T-helper 9 cell (primary cell): ENCODE measurements around the gene SORD.
"Not testable (repeated sequence)": the region's sequence is repeated elsewhere in the genome, so short reads cannot be mapped to it uniquely, and the experiment has no call there.

ENCODE experiments used
- DNase-seq: peaks from one replicate; pipeline ENCODE4 v3.0.0-alpha.2; 2020

SORD gene

DNA sequence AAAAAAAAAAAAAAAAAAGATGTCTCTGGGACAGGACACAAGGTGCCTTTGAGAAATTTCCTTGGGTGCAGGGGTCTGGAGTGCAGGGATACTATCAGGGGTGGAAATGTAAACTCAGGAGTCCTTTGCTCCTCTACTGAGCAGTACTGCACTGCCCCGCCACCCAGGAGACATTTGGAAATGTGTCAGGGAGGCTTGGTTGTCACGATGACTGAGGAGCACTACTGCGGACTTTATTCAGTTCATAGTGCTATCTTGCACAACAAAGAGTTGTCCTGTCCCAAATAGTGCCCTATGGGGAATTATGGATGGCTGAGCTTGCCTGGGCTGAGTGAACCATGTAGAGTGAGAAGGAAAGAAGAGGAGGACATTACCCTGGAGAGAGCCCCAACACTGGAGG, 2.6 kb downstream of the SORD start:
- not testable (repeated sequence) for DNase-seq

DNA sequence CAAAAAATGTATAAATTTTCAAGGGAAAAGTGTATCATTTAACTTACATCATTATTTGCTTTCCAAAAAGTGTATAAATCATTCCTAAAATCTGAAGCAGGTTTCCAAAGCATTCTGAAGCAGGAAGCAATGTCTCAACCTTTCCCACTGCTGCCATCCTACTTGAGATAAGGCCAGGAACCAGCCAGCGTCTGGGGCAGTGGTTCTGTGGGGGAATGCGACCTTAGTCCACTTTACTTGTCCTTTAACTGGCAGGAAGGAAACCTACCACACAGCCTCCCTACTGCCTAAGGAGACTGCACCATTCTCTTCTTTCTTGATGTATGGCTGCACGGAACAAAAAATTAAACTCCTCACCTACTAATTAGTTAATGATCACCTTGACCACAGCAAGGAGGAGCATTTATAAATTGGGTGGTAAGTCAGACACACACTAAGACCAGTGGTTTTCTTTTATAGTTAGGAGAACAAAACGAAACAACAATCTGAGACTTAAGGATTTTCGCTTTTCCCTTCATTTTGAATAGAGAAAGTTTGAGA, 3.7 kb downstream of the SORD start:
- no peak for DNase-seq

DNA sequence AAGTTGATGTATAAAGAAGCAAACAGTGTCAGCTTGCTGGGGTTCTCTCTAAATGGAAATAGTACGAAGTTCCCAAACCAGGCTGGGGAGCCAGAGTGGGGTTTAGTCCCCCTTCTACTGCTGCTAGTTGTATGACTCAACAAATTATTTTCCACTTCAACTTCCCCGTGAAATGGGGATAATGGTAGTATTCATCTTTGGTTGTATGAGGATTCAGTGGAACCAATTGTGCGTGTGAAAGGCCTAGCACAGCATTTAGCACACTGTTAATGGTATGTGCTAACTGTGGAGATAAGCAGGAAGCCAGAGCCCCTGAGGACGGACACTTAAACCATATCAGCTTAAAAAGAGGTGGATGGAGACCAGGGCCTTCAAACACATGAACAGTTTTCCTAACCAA, 4.2 kb downstream of the SORD start:
- no peak for DNase-seq

DNA sequence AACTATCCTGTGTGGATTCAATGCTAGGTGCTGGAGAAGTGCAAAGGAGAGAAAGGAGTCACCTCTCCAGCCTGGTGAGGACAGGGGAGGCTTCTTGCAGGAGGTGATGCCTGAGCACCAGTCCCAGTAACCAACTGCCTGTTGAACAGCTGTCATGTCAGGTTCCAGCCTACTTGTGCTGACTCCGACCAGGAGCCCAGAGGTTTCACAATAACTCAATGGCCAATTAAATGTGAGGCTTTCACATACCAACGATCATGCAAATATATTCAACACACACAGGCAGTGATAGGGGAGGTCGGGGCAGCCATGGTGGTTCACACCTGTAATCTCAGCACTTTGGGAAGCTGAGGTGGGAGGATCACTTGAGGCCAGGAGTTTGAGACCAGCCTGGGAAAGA, 7.7 kb downstream of the SORD start:
- DNase-seq, result no peak

DNA sequence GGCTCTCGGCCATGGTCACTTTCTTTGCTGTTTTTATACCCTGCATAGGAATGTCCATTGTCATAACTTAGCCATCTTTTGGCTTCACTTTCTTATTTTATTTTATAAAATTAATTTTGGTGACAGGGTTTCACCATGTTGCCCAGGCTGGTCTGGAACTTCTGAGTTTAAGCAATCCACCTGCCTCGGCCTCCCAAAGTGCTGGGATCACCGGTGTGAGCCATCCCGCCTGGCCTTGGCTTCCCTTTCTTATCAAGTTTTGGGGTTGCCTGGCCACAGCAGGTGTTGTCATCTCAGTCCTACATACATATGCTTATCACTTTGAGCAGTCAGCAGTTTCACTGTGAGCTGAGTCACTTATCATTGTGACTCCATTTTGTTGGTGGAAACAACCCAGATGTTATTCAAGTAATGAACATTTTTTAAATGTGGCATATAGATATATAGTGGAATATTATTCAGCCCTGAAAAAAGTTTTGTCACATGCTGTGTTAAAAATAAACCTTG, 8.6 kb downstream of the SORD start:
- DNase-seq, result not testable (repeated sequence)

DNA sequence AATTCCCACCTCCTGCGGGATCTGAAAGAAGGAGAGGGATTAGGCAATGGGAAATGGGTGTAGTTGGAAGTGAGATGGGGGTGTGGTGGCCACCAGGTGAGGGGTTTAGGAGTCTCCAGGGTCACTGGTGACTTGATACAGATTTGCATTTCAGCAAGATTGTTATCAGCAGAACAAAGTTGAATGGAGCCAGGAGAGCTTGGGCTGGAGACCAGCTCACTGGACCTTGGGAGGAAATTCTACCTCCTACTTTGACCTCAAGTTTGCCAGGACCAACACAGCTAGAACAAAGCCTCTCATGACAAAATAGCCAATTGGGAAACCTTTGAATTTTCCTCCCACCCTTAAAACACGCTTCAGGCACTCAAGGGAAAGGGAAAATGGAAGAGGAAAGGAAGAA, 9.5 kb downstream of the SORD start:
- not testable (repeated sequence) for DNase-seq

DNA sequence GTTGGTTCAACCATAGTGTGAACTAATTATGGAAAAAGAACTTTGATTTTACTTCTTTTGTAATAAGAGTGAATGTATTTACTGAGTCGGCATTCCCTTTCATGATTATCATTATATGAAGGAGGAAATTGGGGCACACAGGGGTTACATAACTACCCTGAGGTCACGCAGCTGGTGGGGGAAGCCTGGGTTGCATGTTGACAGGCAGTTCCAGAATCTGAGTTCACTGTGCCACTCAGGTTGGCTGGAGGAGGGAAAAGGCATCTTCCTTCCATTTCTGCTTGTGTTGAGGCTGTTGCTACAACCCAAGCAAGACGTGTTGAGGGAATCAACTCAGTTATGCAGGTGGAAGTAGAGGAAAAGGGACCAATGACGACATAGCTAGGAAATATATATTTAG, 11.1 kb downstream of the SORD start:
- not testable (repeated sequence) for DNase-seq

DNA sequence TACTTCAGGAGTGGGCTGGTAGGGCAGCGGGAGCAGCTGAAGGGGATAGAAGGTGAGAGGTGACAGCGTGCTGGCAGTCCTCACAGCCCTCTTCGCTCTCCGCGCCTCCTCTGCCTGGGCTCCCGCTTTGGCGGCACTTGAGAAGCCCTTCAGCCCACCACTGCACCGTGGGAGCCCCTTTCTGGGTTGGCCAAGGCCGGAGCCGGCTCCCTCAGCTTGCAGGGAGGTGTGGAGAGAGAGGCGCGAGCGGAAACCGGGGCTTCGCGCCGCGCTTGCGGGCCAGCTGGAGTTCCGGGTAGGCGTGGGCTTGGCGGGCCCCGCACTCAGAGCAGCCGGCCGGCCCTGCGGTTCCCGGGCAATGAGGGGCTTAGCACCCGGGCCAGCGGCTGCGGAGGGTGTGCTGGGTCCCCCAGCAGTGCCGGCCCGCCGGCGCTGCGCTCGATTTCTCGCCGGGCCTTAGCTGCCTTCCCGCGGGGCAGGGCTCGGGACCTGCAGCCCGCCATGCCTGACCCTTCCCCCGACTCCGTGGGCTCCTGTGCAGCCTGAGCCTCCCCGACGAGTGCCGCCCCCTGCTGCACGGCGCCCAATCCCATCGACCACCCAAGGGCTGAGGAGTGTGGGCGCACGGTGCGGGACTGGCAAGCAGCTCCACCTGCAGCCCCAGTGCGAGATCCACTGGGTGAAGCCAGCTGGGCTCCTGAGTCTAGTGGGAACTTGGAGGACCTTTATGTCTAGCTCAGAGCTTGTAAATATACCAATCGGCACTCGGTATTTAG, 11.8 kb downstream of the SORD start:
- DNase-seq, result not testable (repeated sequence)

DNA sequence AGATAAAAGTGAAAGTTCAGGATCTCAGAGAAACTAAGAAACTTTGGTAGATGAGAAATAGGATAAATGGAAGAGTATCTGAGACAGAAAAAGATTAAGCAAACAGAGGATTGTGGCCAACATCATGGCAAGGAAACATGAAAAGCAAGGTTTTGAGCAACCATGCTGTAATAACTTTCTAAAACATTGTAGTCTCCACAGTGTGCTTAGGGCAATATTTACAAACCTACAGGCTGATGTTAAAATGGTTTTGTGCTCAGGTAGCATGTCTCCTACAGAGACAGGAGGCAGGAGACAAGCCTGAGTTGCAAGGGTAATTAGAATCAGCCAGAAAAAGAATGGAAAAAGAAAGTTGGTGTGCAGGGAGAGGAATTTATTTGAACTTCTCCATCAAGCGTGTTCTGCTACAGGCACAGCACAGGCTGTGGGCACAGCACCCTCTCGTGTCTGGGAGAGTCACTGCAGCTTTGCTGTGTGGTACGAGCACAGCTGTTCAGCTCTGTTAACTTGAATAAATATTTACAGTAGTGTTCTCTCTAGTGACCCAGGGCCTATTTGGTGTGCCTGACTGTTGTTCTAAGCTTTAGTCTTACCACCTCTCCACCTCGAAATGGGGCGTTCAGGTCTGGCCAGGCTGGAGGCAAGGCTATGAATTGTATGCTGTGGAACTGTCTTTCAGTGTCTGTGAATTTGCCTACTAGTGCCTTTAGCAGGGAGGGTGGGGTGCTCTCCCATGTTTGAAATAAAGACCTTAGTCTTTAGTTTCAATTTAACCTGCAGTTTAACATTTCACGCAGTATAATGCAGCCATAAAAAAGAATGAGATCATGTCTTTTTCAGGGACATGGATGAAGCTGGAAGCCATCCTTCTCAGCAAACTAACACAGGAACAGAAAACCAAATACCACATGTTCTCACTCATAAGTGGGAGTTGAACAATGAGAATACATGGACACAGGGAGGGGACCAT, 14.1 kb downstream of the SORD start:
- peak; percentile 66 for DNase-seq

DNA sequence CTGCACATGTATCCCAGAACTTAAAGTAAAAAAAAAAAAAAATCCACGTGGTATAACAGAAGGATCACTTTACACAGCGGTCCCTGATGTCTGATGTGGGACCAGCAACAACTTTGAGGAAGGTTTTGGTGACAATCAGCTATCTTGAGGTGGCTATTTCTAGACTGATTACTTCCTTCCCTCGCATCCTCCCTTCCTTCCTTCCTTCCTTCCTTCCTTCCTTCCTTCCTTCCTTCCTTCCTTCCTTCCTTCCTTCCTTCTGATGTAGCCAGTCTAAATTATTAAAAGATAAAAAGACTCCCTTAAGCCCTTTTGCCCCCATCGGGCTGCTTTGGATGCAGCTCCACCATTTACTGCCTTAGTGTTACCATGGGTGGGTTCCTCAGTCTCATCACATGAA, 14.9 kb downstream of the SORD start:
- DNase-seq, result no peak

DNA sequence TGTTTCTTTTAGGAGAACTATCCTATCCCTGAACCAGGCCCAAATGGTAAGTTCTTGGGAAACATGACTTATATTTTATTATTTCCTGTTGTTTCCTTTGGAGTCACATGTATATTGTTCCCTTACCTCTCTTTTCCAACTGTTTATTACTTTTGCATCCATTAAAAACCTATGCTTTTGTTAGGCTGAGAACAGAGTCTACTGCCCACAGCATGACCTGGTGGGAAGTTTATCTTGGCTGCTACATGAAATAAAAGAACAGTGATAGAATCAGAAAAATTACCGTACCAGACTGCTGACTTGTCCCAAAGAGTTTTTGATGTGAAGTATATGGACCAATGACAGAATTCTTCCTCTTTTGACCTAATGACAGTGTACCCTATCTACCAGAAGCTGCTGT, 17.4 kb downstream of the SORD start:
- DNase-seq, result not testable (repeated sequence)

DNA sequence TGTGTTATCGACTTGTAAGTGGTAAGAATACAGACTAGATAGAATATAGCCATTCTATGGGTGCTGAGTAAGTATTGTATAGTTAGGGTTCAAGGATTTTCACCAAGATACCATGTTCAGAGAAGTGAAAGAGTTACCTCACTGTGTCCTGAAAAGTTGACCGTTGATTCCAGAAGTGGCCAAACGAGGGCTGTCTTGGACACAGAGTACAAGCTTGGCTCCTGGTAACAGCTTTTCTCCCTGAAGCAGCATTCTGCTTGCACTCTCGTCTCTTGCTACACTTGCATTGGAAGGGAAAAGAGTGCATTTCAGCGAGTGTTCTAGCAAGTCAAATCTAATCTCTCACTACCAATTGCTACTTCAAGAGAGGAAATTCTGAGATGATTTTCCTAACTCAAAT, 18.5 kb downstream of the SORD start:
- DNase-seq, result not testable (repeated sequence)

DNA sequence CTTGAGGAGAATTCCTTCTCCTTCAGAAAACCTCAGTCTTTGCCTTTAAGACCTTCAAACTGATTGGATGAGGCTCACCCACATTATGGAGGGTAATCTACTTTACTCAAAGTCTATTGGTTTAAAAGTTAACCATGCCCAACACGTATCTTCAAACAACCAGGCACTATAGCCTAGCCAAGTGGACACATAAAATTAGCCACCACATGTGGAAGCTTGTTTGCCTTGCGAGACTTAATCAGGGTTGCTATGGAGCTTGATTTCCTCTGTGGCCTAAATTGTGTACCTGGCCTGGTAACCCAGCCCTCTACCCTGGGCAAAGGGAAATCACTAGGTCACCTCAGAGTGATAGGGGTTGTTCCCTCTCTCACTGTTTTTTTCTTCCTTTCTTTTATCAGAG, 19.9 kb downstream of the SORD start:
- not testable (repeated sequence) for DNase-seq

DNA sequence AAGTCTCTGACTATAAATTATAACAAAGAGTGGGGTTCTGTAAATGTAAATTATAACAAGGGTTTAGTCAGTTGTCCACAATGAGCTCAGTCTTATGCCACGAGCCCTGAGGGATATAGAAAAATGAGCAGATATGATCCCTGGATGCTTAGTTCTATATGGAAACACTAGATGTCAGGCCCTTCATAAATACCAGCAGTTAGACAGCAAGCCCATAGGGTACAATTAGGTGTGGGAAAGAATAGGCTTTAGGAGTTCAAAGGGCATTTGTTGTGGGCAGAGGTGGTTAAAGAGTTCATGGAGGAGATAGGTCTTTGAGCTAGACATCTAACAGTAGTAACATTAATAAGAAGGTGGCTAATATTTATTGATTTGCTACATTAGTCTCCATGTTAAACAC, 21.3 kb downstream of the SORD start:
- DNase-seq, result not testable (repeated sequence)

DNA sequence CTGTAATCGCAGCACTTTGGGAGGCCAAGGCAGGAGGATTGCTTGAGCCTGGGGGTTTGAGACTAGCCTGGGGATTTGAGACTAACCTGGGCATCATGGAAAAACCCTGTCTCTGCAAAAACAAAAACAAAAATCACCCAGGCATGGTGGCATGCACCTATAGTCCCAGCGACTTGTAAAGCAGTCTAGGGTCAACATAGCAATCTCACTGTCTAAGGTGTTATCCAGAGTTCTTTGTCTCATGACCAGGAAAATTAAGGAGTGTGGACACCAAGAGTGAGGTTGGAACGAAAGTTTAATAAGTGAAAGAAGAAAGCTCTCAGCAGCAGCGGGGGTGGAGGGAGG, 25.4 kb downstream of the SORD start:
- DNase-seq, result not testable (repeated sequence)

DNA sequence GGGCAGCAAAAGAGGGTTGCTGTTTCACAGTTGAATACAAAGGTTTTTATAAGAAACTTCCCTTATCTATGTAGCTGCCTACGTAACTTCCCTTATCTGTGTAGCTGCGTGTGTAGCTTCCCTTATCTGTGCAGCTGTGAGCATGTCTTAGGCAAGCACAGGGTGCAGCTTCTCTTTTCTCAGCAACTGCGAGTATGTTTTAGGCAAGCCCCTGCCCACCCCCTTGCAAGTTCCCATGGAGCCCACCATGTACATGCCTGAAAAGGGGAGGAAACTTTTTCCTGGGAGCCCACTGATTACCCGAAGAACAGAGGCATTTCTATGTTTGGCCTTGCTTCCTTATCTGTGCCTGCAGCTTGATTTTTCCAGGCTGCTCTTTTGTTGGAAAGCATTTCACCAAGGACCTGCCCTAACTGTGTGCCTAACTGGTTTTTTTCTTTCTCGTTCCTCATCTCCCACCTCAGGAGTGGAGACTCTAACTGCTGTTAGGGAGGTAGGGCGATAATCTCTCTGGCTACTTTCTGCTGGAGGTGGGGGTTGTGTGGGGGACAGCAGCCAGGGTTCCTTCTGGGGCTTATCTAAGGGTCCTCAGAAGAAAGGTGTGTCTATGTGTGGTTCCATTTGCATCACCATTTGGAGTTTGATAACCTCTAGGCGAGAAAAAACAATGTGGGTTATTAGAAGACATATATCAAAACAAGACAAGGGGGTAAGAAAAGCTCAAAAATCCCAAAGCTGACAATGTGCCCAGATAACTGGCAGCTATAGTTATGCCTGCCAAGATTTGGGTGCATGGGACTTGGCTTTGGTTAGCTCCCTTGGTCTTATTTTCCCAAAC, 26.0 kb downstream of the SORD start:
- no peak for DNase-seq

DNA sequence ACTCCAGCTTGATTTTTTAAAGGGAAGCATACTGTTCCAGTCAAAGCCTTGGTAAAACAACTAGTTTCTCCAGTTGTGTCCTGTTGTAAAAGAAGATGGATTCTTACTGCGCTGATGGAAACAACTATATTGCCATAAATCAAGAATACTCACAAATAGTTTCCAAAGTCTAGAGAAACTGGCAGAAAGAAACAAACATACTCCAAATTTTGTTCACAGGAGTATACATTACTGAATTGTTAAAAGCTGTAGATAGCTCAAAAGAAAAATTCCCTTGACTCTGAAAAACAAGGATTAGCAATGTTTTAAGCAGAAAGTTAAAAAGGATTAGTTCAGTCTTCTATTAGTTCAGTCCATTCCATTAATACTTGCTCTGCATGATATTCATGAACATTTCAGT, 27.6 kb downstream of the SORD start:
- no peak for DNase-seq

DNA sequence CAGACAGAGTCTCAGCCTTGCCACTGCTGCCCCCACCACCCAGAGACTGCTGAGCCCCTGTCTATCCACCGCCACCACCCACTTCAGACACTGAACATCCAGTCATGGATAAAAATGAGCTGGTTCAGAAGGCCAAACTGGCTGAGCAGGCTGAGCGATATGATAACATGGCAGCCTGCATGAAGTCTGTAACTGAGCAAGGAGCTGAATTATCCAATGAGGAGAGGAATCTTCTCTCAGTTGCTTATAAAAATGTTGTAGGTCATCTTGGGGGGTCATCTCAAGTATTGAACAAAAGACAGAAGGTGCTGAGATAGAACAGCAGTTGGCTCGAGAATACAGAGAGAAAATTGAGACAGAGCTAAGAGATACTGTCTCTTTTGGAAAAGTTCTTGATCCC, 29.7 kb downstream of the SORD start:
- DNase-seq, result not testable (repeated sequence)

DNA sequence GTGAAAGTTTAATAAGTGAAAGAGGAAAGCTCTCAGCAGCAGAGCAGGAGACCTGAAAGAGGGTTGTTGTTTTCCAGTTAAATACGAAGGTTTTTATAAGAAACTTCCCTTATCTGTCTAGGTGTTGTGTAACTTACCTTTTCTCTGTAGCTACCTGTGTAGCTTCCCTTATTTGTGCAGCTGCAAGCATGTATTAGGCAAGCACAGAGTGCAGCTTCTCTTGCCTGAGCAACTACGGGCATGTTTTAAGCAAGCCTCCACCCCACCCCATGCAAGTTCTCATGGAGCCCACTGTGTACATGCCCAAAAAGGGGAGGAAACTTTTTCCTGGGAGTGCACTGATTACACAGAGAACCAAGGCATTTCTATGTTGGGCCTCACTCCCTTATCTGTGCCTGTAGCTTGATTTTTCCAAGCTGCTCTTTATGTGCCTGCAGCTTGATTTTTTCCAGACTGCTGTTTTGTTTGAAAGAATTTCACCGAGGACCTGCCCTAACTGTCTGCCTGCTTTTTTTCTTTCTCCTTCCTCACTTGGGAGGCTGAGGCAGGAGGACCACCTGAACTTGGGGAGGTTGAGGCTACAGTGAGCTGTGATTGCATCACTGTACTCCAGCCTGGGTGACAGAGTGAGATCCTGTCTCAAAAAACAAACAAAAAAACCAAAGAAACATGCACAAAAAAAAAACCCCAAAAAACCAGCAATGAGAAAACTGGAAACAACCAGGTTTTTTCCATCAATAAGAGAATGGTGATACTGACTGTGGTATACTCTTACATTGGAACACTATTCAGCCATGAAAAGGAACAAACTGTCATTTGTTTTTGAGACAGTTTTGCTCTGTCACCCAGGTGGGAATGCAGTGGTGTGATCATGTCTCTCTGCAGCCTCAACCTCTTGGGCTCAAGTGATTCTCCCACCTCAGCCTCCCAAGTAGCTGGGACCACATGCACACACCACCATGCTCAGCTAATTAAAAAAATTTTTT, 36.0 kb downstream of the SORD start:
- not testable (repeated sequence) for DNase-seq

DNA sequence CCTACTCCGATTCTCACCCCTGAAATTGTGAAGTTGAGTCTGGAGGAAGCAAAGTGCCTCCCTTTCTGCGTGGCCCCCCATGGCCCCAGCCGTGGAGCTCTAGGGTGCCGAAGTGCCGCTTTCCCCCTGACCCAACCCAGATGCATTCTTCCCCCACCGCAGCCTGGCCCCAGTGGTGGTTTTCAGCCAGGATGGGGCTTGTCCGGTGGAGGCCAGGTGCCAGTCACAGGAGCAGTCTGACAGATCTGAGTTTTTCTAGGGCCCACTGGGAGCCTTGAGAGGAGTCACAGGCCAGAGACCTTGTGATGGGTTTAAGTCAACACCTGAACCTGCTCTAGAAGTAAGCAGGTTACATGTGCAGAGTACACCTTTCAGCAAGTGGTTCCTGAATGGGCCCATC, 39.3 kb downstream of the SORD start:
- DNase-seq, result not testable (repeated sequence)

DNA sequence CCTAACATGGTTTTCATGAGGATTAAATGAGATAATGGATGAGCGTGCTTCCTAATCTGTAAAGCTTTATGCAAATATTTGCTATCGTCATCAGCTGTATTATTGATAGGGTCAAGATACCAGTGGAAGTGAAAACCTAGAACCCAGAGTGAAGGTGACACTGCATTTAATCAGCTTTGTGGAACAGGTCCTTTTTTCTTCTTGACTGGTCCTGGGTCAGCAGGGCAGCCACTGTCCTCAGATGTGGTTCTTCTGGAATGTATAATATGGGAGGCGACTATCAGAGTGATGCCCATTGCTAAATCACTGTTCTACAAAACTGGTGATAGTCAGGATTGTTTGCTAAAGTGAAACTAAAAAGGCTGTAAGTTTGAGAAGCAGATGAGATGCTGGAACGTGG, 41.4 kb downstream of the SORD start:
- no peak for DNase-seq
